Panc1 (cell line): ENCODE results near the gene ADAT1.

ENCODE experiments used
- CTCF ChIP-seq: fragments of 450-650 bp; IDR thresholded peaks from 2 replicates; pipeline ENCODE4 v1.5.1; 2017; ENCODE audit warnings: mild to moderate bottlenecking
- POLR2AphosphoS5 ChIP-seq: IDR thresholded peaks from 2 replicates; pipeline ENCODE4 v1.6.1; 2012; ENCODE audit warnings: mild to moderate bottlenecking, low read depth, low read length, moderate library complexity
- REST ChIP-seq, 2 experiments: IDR thresholded peaks; 2 replicates each; pipeline ENCODE4 v1.6.1; 2011 to 2012; ENCODE audit warnings: low read depth in 2 of 2, control low read depth in 1 of 2, low read length in 1 of 2, mild to moderate bottlenecking in 1 of 2, moderate library complexity in 1 of 2; ENCODE audit not compliant: insufficient read depth in 1 of 2
- SIN3A ChIP-seq: IDR thresholded peaks from 2 replicates; pipeline ENCODE4 v1.6.1; 2012; ENCODE audit warnings: low read depth, mild to moderate bottlenecking, low read length, moderate library complexity, borderline replicate concordance; ENCODE audit not compliant: insufficient read depth

GRCh38 chr16:75648265-75649076 is 25.4 kb upstream of the ADAT1 start:
- TF ChIP-seq CTCF (no peak), POLR2AphosphoS5 (no peak), SIN3A (no peak), REST (IDR thresholded peaks at IDR 0.05; ENCODE audit: insufficient read depth in 1 of 2, low read depth in 2 of 2, low read length in 1 of 2) (no peak)
